GM12878 (cell line): Measurements from ENCODE around the gene RARB.

Experiments
- CBFB ChIP-seq: IDR thresholded peaks from 2 replicates; pipeline ENCODE4 v1.6.1; 2016; ENCODE audit warnings: antibody characterized with exemption, low read depth
- EZH2 ChIP-seq: IDR thresholded peaks from 2 replicates; pipeline ENCODE4 v1.6.1; 2012; ENCODE audit warnings: low read depth, mild to moderate bottlenecking, control low read depth, inconsistent platforms, low read length, borderline replicate concordance; ENCODE audit not compliant: control insufficient read depth
- GATAD2B ChIP-seq: fragments of 450-650 bp; conservative IDR thresholded peaks from 2 replicates; pipeline ENCODE4 v1.6.1; 2017; ENCODE audit warnings: low read depth, mild to moderate bottlenecking, moderate library complexity
- HDAC2 ChIP-seq: fragments of 200-600 bp; sonication (generic); IDR thresholded peaks from 2 replicates; pipeline ENCODE4 v1.6.1; 2017
- PAX8 ChIP-seq: fragments of 450-650 bp; IDR thresholded peaks from 2 replicates; pipeline ENCODE4 v1.6.1; 2017; ENCODE audit warnings: mild to moderate bottlenecking, moderate library complexity
- SREBF1 ChIP-seq: IDR thresholded peaks from 2 replicates; pipeline ENCODE4 v1.6.1; 2012; ENCODE audit warnings: mild to moderate bottlenecking, low read length
- TF ChIP-seq, protein P1 (sequence below): IDR thresholded peaks from 2 replicates; pipeline ENCODE4 v1.6.1; 2012; ENCODE audit warnings: mild to moderate bottlenecking, low read depth, low read length
- TF ChIP-seq, protein P2 (sequence below): IDR thresholded peaks from 2 replicates; pipeline ENCODE4 v1.6.1; 2012; ENCODE audit warnings: improper control_type of control experiment, low read depth, low read length; ENCODE audit not compliant: insufficient replicate concordance
- TF ChIP-seq, protein P3 (sequence below): fragments of 450-650 bp; IDR thresholded peaks from 2 replicates; pipeline ENCODE4 v1.6.1; 2014; ENCODE audit warnings: mild to moderate bottlenecking
- TF ChIP-seq, protein P4 (sequence below): IDR thresholded peaks from 2 replicates; pipeline ENCODE4 v1.6.1; 2012; ENCODE audit warnings: low read depth, low read length, improper control_type of control experiment
- TF ChIP-seq, protein P5 (sequence below): IDR thresholded peaks from 2 replicates; pipeline ENCODE4 v1.6.1; 2011; ENCODE audit warnings: mild to moderate bottlenecking, low read depth, low read length, moderate library complexity; ENCODE audit not compliant: insufficient replicate concordance

DNA sequence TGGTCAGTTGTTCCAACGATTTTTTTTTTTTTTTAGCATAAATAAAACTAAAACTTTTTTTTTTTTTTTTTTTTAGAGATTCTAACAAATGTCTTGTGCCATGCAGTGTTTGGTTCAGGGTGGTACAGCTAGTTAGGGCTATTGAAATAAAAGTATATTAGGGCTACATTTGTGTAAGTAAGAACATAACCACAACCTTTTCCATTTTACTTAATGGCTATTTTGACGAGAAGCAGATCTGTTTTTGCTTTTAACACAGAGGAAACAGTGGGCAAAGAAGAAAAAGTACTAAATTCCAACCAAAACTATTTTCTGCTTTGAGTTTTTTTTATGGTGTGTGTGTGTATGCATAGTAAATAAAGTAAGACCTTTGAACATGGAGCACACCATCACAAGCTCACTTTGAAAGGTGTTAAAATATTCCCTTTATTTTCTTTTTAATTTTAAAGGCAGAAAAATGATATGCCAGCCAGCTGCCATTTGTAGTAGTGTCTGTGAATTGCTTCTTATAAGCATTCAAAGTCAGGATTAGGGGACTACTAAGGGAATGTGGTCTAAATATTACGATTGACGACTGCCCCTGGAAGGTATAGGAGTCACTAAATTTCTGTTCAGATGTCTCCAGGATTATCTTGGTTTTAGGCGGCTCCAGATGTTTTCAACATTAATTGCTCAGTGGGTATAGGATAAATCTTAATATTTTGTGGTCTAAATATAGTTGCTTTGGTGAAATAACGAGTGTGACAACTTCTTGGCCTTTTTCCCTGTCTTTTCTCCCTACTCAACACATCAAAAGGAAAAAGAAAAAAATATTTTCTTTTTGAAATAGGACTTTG is 3.1 kb downstream of the RARB start:
- TF ChIP-seq, protein P1, sequence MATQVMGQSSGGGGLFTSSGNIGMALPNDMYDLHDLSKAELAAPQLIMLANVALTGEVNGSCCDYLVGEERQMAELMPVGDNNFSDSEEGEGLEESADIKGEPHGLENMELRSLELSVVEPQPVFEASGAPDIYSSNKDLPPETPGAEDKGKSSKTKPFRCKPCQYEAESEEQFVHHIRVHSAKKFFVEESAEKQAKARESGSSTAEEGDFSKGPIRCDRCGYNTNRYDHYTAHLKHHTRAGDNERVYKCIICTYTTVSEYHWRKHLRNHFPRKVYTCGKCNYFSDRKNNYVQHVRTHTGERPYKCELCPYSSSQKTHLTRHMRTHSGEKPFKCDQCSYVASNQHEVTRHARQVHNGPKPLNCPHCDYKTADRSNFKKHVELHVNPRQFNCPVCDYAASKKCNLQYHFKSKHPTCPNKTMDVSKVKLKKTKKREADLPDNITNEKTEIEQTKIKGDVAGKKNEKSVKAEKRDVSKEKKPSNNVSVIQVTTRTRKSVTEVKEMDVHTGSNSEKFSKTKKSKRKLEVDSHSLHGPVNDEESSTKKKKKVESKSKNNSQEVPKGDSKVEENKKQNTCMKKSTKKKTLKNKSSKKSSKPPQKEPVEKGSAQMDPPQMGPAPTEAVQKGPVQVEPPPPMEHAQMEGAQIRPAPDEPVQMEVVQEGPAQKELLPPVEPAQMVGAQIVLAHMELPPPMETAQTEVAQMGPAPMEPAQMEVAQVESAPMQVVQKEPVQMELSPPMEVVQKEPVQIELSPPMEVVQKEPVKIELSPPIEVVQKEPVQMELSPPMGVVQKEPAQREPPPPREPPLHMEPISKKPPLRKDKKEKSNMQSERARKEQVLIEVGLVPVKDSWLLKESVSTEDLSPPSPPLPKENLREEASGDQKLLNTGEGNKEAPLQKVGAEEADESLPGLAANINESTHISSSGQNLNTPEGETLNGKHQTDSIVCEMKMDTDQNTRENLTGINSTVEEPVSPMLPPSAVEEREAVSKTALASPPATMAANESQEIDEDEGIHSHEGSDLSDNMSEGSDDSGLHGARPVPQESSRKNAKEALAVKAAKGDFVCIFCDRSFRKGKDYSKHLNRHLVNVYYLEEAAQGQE, result no peak
- TF ChIP-seq, protein P2, sequence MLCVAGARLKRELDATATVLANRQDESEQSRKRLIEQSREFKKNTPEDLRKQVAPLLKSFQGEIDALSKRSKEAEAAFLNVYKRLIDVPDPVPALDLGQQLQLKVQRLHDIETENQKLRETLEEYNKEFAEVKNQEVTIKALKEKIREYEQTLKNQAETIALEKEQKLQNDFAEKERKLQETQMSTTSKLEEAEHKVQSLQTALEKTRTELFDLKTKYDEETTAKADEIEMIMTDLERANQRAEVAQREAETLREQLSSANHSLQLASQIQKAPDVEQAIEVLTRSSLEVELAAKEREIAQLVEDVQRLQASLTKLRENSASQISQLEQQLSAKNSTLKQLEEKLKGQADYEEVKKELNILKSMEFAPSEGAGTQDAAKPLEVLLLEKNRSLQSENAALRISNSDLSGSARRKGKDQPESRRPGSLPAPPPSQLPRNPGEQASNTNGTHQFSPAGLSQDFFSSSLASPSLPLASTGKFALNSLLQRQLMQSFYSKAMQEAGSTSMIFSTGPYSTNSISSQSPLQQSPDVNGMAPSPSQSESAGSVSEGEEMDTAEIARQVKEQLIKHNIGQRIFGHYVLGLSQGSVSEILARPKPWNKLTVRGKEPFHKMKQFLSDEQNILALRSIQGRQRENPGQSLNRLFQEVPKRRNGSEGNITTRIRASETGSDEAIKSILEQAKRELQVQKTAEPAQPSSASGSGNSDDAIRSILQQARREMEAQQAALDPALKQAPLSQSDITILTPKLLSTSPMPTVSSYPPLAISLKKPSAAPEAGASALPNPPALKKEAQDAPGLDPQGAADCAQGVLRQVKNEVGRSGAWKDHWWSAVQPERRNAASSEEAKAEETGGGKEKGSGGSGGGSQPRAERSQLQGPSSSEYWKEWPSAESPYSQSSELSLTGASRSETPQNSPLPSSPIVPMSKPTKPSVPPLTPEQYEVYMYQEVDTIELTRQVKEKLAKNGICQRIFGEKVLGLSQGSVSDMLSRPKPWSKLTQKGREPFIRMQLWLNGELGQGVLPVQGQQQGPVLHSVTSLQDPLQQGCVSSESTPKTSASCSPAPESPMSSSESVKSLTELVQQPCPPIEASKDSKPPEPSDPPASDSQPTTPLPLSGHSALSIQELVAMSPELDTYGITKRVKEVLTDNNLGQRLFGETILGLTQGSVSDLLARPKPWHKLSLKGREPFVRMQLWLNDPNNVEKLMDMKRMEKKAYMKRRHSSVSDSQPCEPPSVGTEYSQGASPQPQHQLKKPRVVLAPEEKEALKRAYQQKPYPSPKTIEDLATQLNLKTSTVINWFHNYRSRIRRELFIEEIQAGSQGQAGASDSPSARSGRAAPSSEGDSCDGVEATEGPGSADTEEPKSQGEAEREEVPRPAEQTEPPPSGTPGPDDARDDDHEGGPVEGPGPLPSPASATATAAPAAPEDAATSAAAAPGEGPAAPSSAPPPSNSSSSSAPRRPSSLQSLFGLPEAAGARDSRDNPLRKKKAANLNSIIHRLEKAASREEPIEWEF, result no peak
- TF ChIP-seq, protein P3, sequence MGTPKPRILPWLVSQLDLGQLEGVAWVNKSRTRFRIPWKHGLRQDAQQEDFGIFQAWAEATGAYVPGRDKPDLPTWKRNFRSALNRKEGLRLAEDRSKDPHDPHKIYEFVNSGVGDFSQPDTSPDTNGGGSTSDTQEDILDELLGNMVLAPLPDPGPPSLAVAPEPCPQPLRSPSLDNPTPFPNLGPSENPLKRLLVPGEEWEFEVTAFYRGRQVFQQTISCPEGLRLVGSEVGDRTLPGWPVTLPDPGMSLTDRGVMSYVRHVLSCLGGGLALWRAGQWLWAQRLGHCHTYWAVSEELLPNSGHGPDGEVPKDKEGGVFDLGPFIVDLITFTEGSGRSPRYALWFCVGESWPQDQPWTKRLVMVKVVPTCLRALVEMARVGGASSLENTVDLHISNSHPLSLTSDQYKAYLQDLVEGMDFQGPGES, result no peak
- TF ChIP-seq, protein P4, sequence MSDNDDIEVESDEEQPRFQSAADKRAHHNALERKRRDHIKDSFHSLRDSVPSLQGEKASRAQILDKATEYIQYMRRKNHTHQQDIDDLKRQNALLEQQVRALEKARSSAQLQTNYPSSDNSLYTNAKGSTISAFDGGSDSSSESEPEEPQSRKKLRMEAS, result no peak
- TF ChIP-seq GATAD2B (no peak), EZH2 (no peak), SREBF1 (no peak), HDAC2 (no peak), PAX8 (no peak), CBFB (no peak)
- TF ChIP-seq, protein P5, sequence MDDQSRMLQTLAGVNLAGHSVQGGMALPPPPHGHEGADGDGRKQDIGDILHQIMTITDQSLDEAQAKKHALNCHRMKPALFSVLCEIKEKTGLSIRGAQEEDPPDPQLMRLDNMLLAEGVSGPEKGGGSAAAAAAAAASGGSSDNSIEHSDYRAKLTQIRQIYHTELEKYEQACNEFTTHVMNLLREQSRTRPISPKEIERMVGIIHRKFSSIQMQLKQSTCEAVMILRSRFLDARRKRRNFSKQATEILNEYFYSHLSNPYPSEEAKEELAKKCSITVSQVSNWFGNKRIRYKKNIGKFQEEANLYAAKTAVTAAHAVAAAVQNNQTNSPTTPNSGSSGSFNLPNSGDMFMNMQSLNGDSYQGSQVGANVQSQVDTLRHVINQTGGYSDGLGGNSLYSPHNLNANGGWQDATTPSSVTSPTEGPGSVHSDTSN, result no peak
